A673 (cell line): ENCODE measurements around the gene GRAMD2B. TPM values are rescaled to one million over a fixed set of nuclear protein-coding genes. Genes with fewer than 3 reads are reported as not detected.

ENCODE experiments used
- BruUV-seq: library from RNA; stranded (reverse); fragments of 400-500 nt; replicated peaks from 2 replicates; lab custom pipeline; 2021; lab: Mats Ljungman, UMichigan
- CTCF ChIA-PET: fragments of 300-600 bp; sonication (Branson Sonifier 250); formaldehyde crosslinking; loops from one replicate; lab custom pipeline; 2022; ENCODE audit warnings: antibody characterized with exemption; lab: Charles Lee
- POLR2A ChIA-PET: fragments of 300-600 bp; sonication (Branson Sonifier 250); formaldehyde crosslinking; loops from one replicate; lab custom pipeline; 2022; ENCODE audit warnings: antibody characterized with exemption; ENCODE audit not compliant: low non-redundant PET; lab: Charles Lee
- DNase-seq: peaks from one replicate; pipeline ENCODE4 v3.0.0-alpha.2; 2015; ENCODE audit warnings: low spot score
- H3K27ac ChIP-seq: fragments of 200-600 bp; sonication (generic); 2 replicates; pipeline ENCODE4 v1.5.1; 2016; ENCODE audit warnings: mixed run types, low read depth, mild to moderate bottlenecking, mixed read lengths, antibody characterized with exemption, low read length; ENCODE audit not compliant: poor library complexity, severe bottlenecking
- H3K27me3 ChIP-seq: fragments of 200-600 bp; sonication (generic); replicated peaks from 2 replicates; pipeline ENCODE4 v1.6.1; 2017; ENCODE audit warnings: mixed run types, low read depth, mild to moderate bottlenecking, mixed read lengths, antibody characterized with exemption, low read length; ENCODE audit not compliant: insufficient read depth, poor library complexity
- H3K36me3 ChIP-seq: fragments of 200-600 bp; sonication (generic); 2 replicates; pipeline ENCODE4 v1.6.1; 2016; ENCODE audit warnings: mixed run types, mild to moderate bottlenecking, mixed read lengths, antibody characterized with exemption, low read length; ENCODE audit not compliant: insufficient read depth, poor library complexity, severe bottlenecking
- H3K4me1 ChIP-seq: fragments of 200-600 bp; sonication (generic); 2 replicates; pipeline ENCODE4 v1.6.1; 2017; ENCODE audit warnings: mixed run types, mild to moderate bottlenecking, mixed read lengths, antibody characterized with exemption, low read length; ENCODE audit not compliant: insufficient read depth, poor library complexity, severe bottlenecking
- H3K4me3 ChIP-seq: fragments of 200-600 bp; sonication (generic); 2 replicates; pipeline ENCODE4 v1.5.1; 2016; ENCODE audit warnings: low read depth, mixed run types, mild to moderate bottlenecking, mixed read lengths, low read length; ENCODE audit not compliant: poor library complexity, severe bottlenecking
- H3K9me3 ChIP-seq: fragments of 200-600 bp; sonication (generic); 2 replicates; pipeline ENCODE4 v1.6.1; 2016; ENCODE audit warnings: mixed run types, low read depth, mild to moderate bottlenecking, mixed read lengths, antibody characterized with exemption, low read length; ENCODE audit not compliant: poor library complexity, severe bottlenecking
- CTCF ChIP-seq: fragments of 300-800, 200-600 bp; sonication (generic); conservative IDR thresholded peaks from 2 replicates; pipeline ENCODE4 v1.5.1; 2017; ENCODE audit warnings: low read depth, mild to moderate bottlenecking, antibody characterized with exemption, low read length, moderate library complexity, mixed read lengths
- EZH2 ChIP-seq: fragments of 200-600 bp; sonication (generic); IDR thresholded peaks from 2 replicates; pipeline ENCODE4 v1.6.1; 2017; ENCODE audit warnings: borderline replicate concordance, low read depth, mild to moderate bottlenecking, mixed read lengths, antibody characterized with exemption, low read length; ENCODE audit not compliant: poor library complexity, severe bottlenecking
- intact Hi-C: fragments of 100-400 bp; cut with micrococcal nuclease; formaldehyde crosslinking; loops from one replicate; pipeline ENCODE4 v1.10.0; 2022; ENCODE audit not compliant: unreplicated experiment
- total RNA-seq: library from RNA; stranded (reverse); gene quantifications from 2 replicates; pipeline ENCODE4 v1.2.3, GENCODE V29; 2021

The GRAMD2B gene
- total RNA-seq, 1 experiment from 2014 or later: 2.6 TPM

GRCh38 chr5:126400621-126401251 lies 22.5 kb upstream of the GRAMD2B start:
- no peak overlapping the region for H3K27ac ChIP-seq
- no TSS peak for BruUV-seq
- no peaks in the 10 kb centered on the region for H3K4me1 ChIP-seq
- CTCF ChIA-PET: no interaction called here
- POLR2A ChIA-PET: interaction anchor here (0.5 kb wide), 1 partner anchor 9 kb away, joined by 3 read pairs; no protein-coding TSS in a partner anchor
- TF ChIP-seq CTCF (no peak), EZH2 (no peak)
- H3K4me3 ChIP-seq: no peak overlapping the region
- H3K27me3 ChIP-seq: no peaks in the 10 kb centered on the region
- intact Hi-C loops: no loop called here
- no peaks in the 10 kb centered on the region for H3K36me3 ChIP-seq
- H3K9me3 ChIP-seq: peaks cover 13% of the 10 kb centered on the region
- no peak for DNase-seq

GRCh38 chr5:126402621-126403555 lies 20.3 kb upstream of the GRAMD2B start:
- H3K4me1 ChIP-seq: no peaks in the 10 kb centered on the region
- POLR2A ChIA-PET: no interaction called here
- BruUV-seq: no TSS peak
- peaks cover 13% of the 10 kb centered on the region for H3K9me3 ChIP-seq
- TF ChIP-seq CTCF: no peak
- TF ChIP-seq EZH2: no peak
- H3K27ac ChIP-seq: no peak overlapping the region
- DNase-seq: no peak
- intact Hi-C loops: no loop called here
- H3K36me3 ChIP-seq: no peaks in the 10 kb centered on the region
- no peak overlapping the region for H3K4me3 ChIP-seq
- CTCF ChIA-PET: no interaction called here
- H3K27me3 ChIP-seq: no peaks in the 10 kb centered on the region

- peaks cover 13% of the 10 kb centered on the region for H3K9me3 ChIP-seq
- no peak overlapping the region for H3K27ac ChIP-seq
- CTCF ChIA-PET: no interaction called here
- POLR2A ChIA-PET: no interaction called here
- BruUV-seq: no TSS peak
- no peaks in the 10 kb centered on the region for H3K4me1 ChIP-seq
- intact Hi-C loops: no loop called here
- no peak for TF ChIP-seq CTCF
- no peak for TF ChIP-seq EZH2
- no peaks in the 10 kb centered on the region for H3K27me3 ChIP-seq
- no peak overlapping the region for H3K4me3 ChIP-seq
- no peaks in the 10 kb centered on the region for H3K36me3 ChIP-seq
- DNase-seq: no peak
Observed at GRCh38 chr5:126403876-126404275, 19.3 kb upstream of the GRAMD2B start.
